B cell (primary cell): ENCODE results near the gene ARMC5. TPM values are rescaled to one million over a fixed set of nuclear protein-coding genes. Genes with fewer than 3 reads are reported as not detected.

Experiments
- ATAC-seq: fragments of 200-7000 bp; cut with Tn5 transposase; one replicate; pipeline ENCODE4 v1.10.0; 2021; ENCODE audit warnings: low read depth, mild to moderate bottlenecking, moderate number of reproducible peaks, moderate library complexity
- CTCF ChIA-PET: fragments of 350-600 bp; sonication (Branson Sonifier 250); formaldehyde crosslinking; loops from one replicate; lab custom pipeline; 2021; ENCODE audit warnings: antibody characterized with exemption, inconsistent platforms; lab: Charles Lee
- POLR2A ChIA-PET: fragments of 350-600 bp; sonication (Branson Sonifier 250); formaldehyde crosslinking; loops from one replicate; lab custom pipeline; 2021; ENCODE audit warnings: antibody characterized with exemption; lab: Charles Lee
- DNase-seq: peaks from one replicate; pipeline ENCODE4 v3.0.0; 2013
- H2AFZ ChIP-seq: 2 replicates; pipeline ENCODE4 v1.6.1; 2012; ENCODE audit warnings: mild to moderate bottlenecking, low read depth, low read length; ENCODE audit not compliant: insufficient read depth, poor library complexity, severe bottlenecking
- H3K27ac ChIP-seq, 2 donors: 1 replicate in 1 of 2; 2 replicates in 1 of 2; pipeline ENCODE4 v1.5.1; 2012 to 2013; ENCODE audit warnings: low read length in 2 of 2, mild to moderate bottlenecking in 2 of 2, moderate library complexity in 1 of 2
- H3K27me3 ChIP-seq, 4 experiments: fragments of 200-600 bp in 1 of 4; sonication (generic) in 1 of 4; replicated peaks in 1 of 4; 1 replicate in 2 of 4; 2 replicates in 2 of 4; pipeline versions ENCODE4 v1.6.1 to v1.7.0; 2013 to 2016; ENCODE audit warnings: low read length in 3 of 4, mild to moderate bottlenecking in 2 of 4, mixed read lengths in 1 of 4, moderate library complexity in 1 of 4; ENCODE audit not compliant: insufficient read depth in 4 of 4, control insufficient read depth in 3 of 4; ENCODE audit errors: control extremely low read depth in 1 of 4
- H3K36me3 ChIP-seq, 2 experiments: replicated peaks in 1 of 2; 1 replicate in 1 of 2; 2 replicates in 1 of 2; pipeline versions ENCODE4 v1.6.1 to v1.7.1; 2013; ENCODE audit warnings: low read length in 1 of 2; ENCODE audit not compliant: insufficient read depth in 2 of 2, control insufficient read depth in 1 of 2; ENCODE audit errors: control extremely low read depth in 1 of 2, extremely low read depth in 1 of 2
- H3K4me1 ChIP-seq, 2 donors: fragments of 200-600 bp in 1 of 2; sonication (generic) in 1 of 2; 1 replicate in 1 of 2; 2 replicates in 1 of 2; pipeline versions ENCODE4 v1.5.1 to v1.6.1; 2013 to 2017; ENCODE audit warnings: low read length in 2 of 2; ENCODE audit not compliant: control insufficient read depth in 2 of 2, insufficient read depth in 2 of 2
- H3K4me2 ChIP-seq: replicated peaks from 2 replicates; pipeline ENCODE3; 2012; ENCODE audit warnings: mild to moderate bottlenecking, low read depth, low read length; ENCODE audit not compliant: poor library complexity, severe bottlenecking
- H3K4me3 ChIP-seq, 5 experiments: fragments of 200-600 bp in 1 of 5; sonication (generic) in 1 of 5; 1 replicate in 3 of 5; 2 replicates in 2 of 5; pipeline versions ENCODE4 v1.5.1 to v1.7.0; 2011 to 2016; ENCODE audit warnings: low read length in 4 of 5, mild to moderate bottlenecking in 4 of 5, low read depth in 2 of 5, control low read depth in 1 of 5, moderate library complexity in 1 of 5; ENCODE audit not compliant: insufficient read depth in 1 of 5; ENCODE audit errors: control extremely low read depth in 1 of 5, extremely low read depth in 1 of 5
- H3K79me2 ChIP-seq: fragments of 200-600 bp; sonication (generic); one replicate; pipeline ENCODE4 v1.6.0; 2016; ENCODE audit warnings: low read length; ENCODE audit not compliant: control insufficient read depth, insufficient read depth
- H3K9ac ChIP-seq: fragments of 200-600 bp; sonication (generic); 2 replicates; pipeline ENCODE4 v1.6.1; 2017; ENCODE audit warnings: mild to moderate bottlenecking, low read length, moderate library complexity
- H3K9me3 ChIP-seq, 3 donors: one replicate each; pipeline versions ENCODE4 v1.6.1 to v1.7.1; 2013; ENCODE audit warnings: low read length in 2 of 3; ENCODE audit not compliant: control insufficient read depth in 2 of 3, insufficient read depth in 1 of 3; ENCODE audit errors: control extremely low read depth in 1 of 3
- H4K20me1 ChIP-seq: 2 replicates; pipeline ENCODE4 v1.6.0; 2012; ENCODE audit warnings: mild to moderate bottlenecking, low read length; ENCODE audit not compliant: insufficient read depth, control insufficient read depth, poor library complexity, severe bottlenecking
- H3K27ac Mint-ChIP-seq: one replicate; pipeline ENCODE4 v1.8.0; 2021; ENCODE audit warnings: mixed read lengths
- H3K27me3 Mint-ChIP-seq: one replicate; pipeline ENCODE4 v1.8.0; 2021; ENCODE audit warnings: mixed read lengths
- H3K4me1 Mint-ChIP-seq: one replicate; pipeline ENCODE4 v1.8.0; 2021; ENCODE audit warnings: mixed read lengths
- H3K4me3 Mint-ChIP-seq: one replicate; pipeline ENCODE4 v1.8.0; 2021; ENCODE audit warnings: mixed read lengths
- H3K9me3 Mint-ChIP-seq: one replicate; pipeline ENCODE4 v1.8.0; 2022; ENCODE audit warnings: mixed read lengths; ENCODE audit not compliant: insufficient read depth
- CTCF ChIP-seq: fragments of 200-600 bp; IDR thresholded peaks from one replicate; pipeline ENCODE4 v1.8.0; 2022; ENCODE audit warnings: antibody characterized with exemption, mild to moderate bottlenecking
- EZH2 ChIP-seq: IDR thresholded peaks from 2 replicates; pipeline ENCODE4 v1.6.1; 2012; ENCODE audit warnings: borderline replicate concordance, low read depth, mild to moderate bottlenecking, moderate library complexity, low read length; ENCODE audit not compliant: insufficient read depth, poor library complexity, severe bottlenecking
- WGBS: methylation state at CpG from one replicate; pipeline ENCODE4 v1.1.5; 2013; ENCODE audit warnings: missing lambda C conversion rate; ENCODE audit not compliant: insufficient coverage; 5-methylcytosine and 5-hydroxymethylcytosine counted together
- intact Hi-C: fragments of 100-400 bp; cut with micrococcal nuclease; formaldehyde crosslinking; loops from one replicate; pipeline ENCODE4 v1.10.0; 2022
- polyA plus RNA-seq: library from polyadenylated mRNA; depleted of rRNA; stranded (reverse); fragments of >200 nt; gene quantifications from 2 replicates; pipeline ENCODE4 v1.2.3, GENCODE V29; 2012
- total RNA-seq, 2 donors: library from RNA; stranded (reverse); fragments of 120-200 nt in 1 of 2; gene quantifications; 1 replicate in 1 of 2; 2 replicates in 1 of 2; pipeline versions ENCODE4 v1.2.3 to v1.2.4, GENCODE V29; 2013 to 2022

Gene ARMC5
- total and polyA plus RNA-seq, 2 donors (not counting 1 experiment from before 2014, with no cell fraction given), result 11.7 to 15.4 TPM

- H3K27ac Mint-ChIP-seq, result no peak overlapping the region
- Histone ChIP-seq H2AFZ (no peak overlapping the region), H3K27ac (no peak overlapping the region), H3K9me3 (peaks cover 0 to 12% (median 0%) of the 10 kb centered on the region in 3 donors), H3K79me2 (no peaks in the 10 kb centered on the region), H3K4me1 (peaks cover 22 to 33% of the 10 kb centered on the region in 2 donors), H3K9ac (no peak overlapping the region), H3K36me3 (no peaks in the 10 kb centered on the region), H3K27me3 (peaks cover 0 to 24% (median 11%) of the 10 kb centered on the region in 4 experiments), H3K4me3 (no peak overlapping the region), H4K20me1 (no peaks in the 10 kb centered on the region), H3K4me2 (no peak overlapping the region)
- H3K27me3 Mint-ChIP-seq, result peaks cover 3% of the 10 kb centered on the region
- ATAC-seq (no peak), DNase-seq (no peak)
- 89% methylated on average over 12 of the region's 12 CpGs for WGBS
- TF ChIP-seq CTCF (no peak), EZH2 (no peak)
- H3K4me1 Mint-ChIP-seq, result peaks cover 43% of the 10 kb centered on the region
- H3K4me3 Mint-ChIP-seq, result peak overlapping the region; percentile 52
- ChIA-PET POLR2A (no interaction called here), CTCF (interaction anchor here (1.5 kb wide), 1 partner anchor 14 kb away, joined by 6 read pairs; no protein-coding TSS in a partner anchor)
- intact Hi-C loops, result no loop called here
- no peaks in the 10 kb centered on the region for H3K9me3 Mint-ChIP-seq
Observed at GRCh38 chr16:31474173-31474714, 14.9 kb downstream of the ARMC5 start.
